Hypothalamus (tissue), 51 donors: ENCODE results near the gene PAXX.

Experiments
- DNase-seq, 51 donors: peaks; one replicate each; lab custom pipeline; 2025; lab: John Stamatoyannopoulos, UW

PAXX gene

GRCh38 chr9:136964833-136965422, 27.3 kb upstream of the PAXX start:
- DNase-seq, result no peak

- peak in 41 of 51 donors; percentile 19 to 90 (median 73) for DNase-seq
Measured at GRCh38 chr9:136965771-136966484, 26.3 kb upstream of the PAXX start.

- DNase-seq, result no peak
Measured at GRCh38 chr9:136968333-136969127, 23.7 kb upstream of the PAXX start.

- DNase-seq, result peak in 2 of 51 donors; percentile 29 to 46
Measured at GRCh38 chr9:136969150-136969549, 23.1 kb upstream of the PAXX start.

GRCh38 chr9:136969774-136970173, 22.4 kb upstream of the PAXX start:
- DNase-seq, result no peak

- no peak for DNase-seq
Measured at GRCh38 chr9:136970361-136970760, 21.9 kb upstream of the PAXX start.

- DNase-seq, result no peak
Measured at GRCh38 chr9:136971746-136972145, 20.5 kb upstream of the PAXX start.

GRCh38 chr9:136972335-136972734, 19.9 kb upstream of the PAXX start:
- DNase-seq, result no peak

GRCh38 chr9:136972743-136973142, 19.5 kb upstream of the PAXX start:
- DNase-seq, result no peak

GRCh38 chr9:136973618-136974617, 18.3 kb upstream of the PAXX start:
- no peak for DNase-seq

- no peak for DNase-seq
Measured at GRCh38 chr9:136974817-136975535, 17.2 kb upstream of the PAXX start.

GRCh38 chr9:136975644-136976043, 16.6 kb upstream of the PAXX start:
- DNase-seq, result peak in 44 of 51 donors; percentile 30 to 89 (median 70)

- DNase-seq, result peak; percentile 70 to 98 (median 93)
Measured at GRCh38 chr9:136977223-136977622, 15.0 kb upstream of the PAXX start, which contains the start of gene PTGDS. Gene PTGDS (plus strand): TSS chr9:136977504. CDS start chr9:136977579, 75 bp downstream.

GRCh38 chr9:136977649-136978072, 14.6 kb upstream of the PAXX start:
- DNase-seq, result peak in 3 of 51 donors; percentile 53 to 68 (median 56)

- peak in 50 of 51 donors; percentile 44 to 99 (median 89) for DNase-seq
Measured at GRCh38 chr9:136978073-136978864, 14.0 kb upstream of the PAXX start.

GRCh38 chr9:136978865-136979544, 13.2 kb upstream of the PAXX start:
- peak in 4 of 51 donors; percentile 42 to 71 (median 58) for DNase-seq

GRCh38 chr9:136979769-136980587, 12.2 kb upstream of the PAXX start:
- peak in 6 of 51 donors; percentile 17 to 58 (median 36) for DNase-seq
